ENCODE data around the gene MS4A6A.
"Not testable (repeated sequence)": the region's sequence is repeated elsewhere in the genome, so short reads cannot be mapped to it uniquely, and the experiment has no call there.

MS4A6A gene

DNA sequence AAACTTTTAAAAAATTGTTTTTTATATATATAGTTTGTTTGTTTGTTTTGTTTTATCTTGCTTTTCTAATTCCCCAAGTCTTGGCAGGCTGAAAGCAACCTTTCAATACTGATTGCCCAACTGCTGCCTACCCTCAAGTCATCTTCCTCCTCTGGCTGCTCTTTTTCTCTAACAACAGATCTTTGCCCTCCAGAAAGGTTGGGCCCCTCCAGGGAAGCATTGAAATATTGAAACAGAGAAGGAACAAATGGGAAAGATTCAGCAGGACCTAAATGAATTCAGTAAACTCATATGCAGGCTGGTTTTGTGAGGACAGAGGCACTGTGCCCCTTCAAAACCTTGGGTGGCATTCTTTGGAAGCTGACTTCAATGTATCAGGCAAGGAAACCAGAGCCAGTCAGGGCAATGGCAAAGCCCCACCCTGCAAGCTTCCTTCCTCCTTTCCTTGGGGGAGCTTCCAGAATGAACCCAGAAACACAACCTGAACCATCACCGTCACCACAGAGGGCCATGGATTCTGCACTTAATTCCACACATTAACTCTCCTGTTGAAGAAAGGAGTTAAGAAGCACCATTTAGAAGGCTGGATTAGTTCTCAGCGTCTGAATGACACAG, 815 bp upstream of the MS4A6A start:
- no peak for DNase-seq

DNA sequence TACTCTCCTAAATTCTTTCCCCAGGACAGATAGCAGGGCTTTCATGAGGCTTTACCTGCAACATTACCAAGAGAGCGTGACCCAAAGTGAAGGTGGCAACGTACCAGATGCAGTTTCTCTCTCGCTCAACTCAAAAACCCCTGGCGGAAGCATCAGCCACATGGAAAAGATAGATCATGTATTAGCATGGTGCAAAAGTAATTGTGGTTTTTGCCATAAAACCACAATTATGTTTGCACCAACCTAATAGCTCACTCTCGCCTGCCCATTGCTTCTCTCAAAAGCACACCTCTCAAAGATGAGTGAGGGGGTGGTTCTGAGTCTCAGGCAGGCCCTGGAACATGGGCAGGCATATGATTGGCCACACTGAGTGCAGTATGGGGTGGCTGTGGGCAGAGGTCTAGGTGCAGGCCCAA, 7.0 kb downstream of the MS4A6A start:
- no peak for DNase-seq

DNA sequence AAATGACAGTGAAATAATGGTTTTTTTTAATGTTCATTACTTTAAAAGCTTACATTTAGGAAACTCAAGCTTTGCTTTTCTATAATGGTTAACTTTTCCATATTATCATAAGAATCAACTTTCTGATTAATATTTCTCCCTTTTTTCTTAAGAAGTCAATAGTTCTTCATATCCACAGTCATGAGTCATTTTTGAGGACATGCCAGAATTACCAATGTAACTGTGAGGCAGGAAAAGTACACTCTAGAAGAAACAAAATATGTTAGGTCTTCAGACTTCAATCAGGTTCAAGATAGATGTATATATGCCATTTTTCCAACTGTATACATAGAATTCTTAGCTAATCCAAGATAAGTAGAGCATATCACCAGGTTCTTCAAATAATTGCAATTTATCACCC, 10.9 kb downstream of the MS4A6A start:
- DNase-seq = no peak

DNA sequence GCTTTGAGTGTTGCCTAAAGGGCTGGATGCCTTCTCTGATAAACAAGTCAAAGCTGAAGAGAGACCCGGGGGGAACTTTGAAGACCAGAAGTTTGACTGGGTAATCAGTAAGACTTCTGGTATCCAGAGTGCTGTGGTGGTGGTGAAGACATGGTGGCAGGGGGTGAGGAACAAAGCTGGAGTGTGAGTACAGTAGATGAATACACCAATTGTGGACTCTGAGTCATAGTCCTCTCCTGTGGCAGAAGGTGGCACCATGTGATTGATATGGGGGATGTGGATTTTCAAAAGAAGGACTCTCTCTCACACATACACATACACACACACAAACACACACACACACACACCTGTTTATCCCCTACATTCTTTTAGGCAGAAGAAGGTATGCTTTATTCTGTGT, 12.3 kb downstream of the MS4A6A start:
- DNase-seq = no peak

DNA sequence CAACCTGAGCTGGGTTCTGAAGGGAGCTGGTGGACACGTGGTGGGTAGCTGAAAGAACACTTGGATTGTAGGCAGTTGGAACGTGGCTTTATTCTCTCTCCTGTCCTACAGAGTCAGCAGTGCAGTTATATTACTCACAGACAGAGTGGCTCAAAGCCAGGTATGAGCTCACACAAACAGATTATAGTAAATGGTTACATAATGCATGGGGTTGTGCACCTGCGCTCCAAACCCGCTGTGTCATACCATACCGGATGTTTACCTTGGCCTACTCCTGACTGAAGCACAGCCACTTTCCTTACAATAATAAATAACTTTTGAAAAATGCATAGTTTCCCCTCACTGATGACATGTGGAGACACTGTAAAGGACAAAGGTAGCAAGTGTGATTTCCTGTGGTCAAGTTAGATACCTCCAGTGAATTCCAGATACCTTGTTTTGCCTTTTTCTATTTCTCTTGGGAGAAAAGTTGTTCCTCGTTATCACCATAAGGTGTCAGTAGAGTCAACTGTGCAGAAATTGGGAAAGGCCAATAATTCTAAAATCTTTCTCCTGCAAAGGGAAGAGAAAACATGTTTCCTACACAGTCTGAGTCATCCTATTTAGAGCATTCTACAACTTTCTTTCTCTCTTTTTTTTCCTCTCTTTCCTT, 13.5 kb downstream of the MS4A6A start:
- no peak for DNase-seq

DNA sequence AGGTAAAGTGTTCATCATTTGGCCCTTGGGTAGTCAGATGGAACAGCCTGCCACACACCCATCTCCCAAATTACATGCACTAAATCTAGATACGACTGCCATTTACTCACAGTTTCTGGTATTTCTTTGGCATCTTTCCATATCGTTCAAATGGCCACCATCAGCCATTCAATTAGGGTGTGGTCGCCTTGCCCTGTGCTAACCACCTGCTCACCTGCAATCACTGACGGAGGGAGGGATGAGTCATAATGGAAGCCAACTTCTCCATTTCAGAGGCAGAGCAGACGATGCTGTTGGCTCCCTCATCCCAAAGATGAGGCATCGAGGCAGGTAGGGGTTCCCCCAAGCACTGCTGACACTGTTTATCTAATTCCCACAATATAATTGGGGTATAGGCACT, 14.6 kb downstream of the MS4A6A start:
- no peak for DNase-seq

DNA sequence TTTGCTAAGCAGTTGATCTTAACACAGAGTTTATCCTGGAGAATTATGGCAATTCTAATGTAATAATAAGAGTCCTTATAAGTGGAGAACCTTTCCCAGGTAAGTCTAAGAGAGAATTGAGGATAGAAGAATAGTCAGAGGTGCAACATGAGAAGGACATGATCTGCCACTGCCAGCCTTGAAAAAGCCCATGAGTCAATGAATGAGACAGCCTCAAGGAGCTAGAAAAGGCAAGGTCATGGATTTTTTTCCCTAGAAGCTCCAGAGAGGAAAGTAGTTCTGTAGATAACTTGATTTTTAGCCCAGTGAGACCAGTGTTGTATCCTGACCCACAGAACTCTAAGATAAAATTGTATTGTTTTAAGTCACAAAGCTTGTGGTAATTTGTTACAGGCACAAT, 16.9 kb downstream of the MS4A6A start:
- DNase-seq = no peak

DNA sequence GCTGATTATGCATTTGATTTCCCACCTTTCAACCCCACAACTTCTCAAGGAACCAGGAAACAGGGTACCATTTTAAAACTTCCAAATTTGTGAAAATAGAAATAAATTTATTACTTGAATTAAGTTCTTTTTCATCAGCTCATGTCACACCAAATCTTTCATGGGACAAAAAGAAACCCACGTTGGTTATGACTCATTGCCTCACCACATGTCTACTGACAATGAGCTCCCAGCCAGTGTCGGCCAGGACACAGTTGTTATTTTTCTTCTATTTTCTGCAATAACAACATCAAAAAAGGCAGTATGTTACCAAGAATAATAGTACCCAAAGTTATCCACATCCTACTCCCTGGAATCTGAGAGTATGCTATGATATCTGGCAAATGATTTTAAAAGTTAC, 17.3 kb downstream of the MS4A6A start:
- DNase-seq = no peak

DNA sequence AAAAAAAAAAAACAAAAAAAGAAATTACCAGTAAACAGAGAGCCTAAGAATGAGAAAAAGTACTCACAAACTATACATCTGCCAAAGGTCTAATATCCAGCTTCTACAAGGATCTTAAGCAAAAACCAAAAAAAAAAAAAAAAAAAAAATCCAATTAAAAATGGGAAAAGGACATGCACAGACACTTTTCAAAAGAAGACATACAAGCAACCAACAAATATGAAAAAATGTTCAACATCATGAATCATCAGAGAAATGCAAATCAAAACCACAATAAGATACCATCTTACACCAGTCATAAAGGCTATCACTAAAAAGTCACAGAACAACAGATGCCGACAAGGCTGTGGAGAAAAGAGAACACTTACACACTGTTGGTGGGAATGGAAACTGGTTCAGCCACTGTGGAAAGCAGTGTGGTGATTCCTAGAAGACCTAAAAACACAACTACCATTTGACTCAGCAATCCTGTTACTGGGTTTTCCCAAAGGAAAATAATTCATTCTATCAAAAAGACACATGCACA, 18.3 kb downstream of the MS4A6A start:
- no peak for DNase-seq

DNA sequence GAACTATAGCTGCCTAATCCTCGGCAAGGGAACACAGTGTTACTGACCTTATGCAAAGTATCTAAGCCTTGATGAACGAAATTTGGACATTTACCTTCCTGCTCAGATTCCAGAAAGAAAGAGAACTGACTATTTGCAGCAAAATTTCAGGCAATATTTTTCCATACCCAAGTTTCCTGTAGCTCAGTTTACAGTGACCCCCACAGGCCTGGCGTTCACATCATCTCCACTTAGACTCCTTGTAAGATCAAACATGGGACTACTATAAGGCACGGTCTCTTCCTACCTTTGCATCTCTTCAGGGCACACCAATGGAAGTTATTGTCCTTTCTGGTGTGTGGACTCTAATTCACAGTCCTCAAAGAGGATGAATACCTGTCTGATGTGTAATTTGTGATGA, 21.1 kb downstream of the MS4A6A start:
- no peak for DNase-seq

DNA sequence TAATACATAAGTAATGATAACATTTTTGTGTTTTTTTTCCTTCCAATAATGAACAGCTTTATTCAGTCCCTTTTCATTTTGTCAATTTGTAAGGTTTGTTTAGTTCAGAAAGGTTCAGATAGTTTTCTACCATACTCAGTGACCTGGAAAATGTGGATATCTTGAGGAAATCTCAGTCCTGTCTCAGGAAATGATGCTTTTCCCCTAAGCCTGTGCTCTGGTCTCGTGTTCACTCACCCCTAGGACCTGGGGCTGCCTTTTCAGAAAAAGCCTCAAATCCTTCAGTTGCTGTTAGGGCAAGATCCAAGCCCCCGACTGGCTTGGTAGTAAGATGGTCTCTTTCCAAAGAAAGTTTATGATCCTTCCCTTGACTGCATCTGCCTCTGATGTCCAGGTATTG, 21.8 kb downstream of the MS4A6A start:
- DNase-seq = no peak

DNA sequence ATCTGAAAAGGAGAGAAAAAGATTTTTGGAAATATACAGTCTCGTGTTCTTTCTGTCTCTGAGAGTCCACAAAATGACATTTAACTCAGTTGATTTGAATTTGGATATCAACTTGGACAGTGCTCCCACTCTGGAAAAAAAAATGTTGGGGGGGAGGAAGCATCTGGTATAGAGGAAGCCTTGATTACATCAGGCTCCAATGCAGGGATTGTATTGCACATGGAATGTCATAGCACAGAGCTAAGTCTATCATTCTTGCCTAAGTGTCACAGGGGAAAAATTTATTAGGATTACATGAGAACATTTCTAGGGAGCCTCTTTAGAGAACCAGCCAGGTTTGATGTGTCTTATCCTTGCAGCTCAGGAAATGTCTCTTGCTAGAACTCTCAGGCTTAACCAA, 23.0 kb downstream of the MS4A6A start:
- DNase-seq = no peak

DNA sequence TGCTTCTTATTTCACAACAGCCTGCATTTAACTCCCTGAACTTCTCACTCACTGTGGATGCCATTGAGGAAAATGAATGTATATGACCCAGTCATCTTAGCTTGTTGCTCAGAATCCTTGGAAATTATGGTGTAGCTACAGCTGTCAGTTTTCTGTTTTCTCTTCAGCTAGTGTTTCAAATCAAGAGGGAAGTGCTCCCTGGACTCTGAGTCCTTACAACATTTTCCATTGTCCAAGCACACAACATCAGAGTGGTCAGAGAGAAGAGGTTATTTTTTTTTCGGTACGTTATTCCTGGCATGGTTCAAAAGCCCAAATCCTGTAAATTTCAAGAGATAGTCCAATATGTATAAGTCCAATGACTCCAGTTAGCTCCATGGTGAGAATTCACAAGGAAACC, 23.6 kb downstream of the MS4A6A start:
- DNase-seq = no peak

DNA sequence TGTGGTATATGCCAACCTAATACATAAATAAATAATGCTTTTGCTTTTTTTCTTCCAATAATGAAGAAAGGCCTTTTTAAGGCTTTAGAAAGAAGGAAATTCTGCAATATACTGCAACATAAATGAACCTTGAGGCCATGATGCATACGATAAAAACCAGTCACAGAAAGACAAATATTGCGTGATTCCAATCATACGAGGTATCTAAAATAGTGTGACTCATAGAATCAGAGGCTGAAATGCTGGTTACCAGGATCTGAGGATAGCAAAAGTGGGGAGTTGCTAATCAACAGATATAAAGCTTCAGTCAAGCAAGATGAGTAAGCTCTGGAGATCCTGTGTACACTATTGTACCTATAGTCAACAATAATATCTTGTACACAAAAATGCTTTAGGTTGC, 24.2 kb downstream of the MS4A6A start:
- DNase-seq = no peak

DNA sequence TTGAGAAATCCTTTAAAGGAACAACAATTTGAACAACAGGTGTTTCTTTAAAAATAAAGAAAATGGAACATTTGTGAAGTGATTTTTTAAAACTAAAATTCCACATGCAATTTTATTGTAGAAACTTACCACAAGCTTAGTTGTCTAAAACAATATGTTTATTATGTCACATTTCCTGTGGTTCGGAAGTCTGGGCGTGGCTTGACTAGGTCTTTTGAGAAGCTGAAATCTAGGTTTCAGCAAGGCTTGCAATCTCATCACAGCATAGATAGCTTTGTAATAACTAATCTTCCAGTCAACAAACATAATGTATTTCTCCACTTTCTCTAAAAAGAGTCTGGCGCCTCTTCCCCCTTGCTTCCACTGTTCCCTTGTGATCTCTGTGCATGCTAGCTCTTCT, 27.0 kb downstream of the MS4A6A start:
- DNase-seq = no peak

DNA sequence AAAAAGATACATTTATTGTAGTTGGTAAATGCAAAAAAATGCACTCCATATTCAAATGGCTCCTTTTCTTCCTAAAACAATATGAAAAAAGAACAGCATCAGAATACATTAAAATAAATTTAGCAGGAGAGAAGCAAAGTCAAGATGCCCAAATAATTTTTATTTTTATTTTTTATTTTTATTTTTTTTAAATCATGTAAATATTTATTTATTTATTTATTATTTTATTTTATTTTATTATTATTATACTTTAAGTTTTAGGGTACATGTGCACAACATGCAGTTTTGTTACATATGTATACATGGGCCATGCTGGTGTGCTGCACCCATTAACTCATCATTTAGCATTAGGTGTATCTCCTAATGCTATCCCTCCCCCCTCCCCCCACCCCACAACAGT, 30.2 kb downstream of the MS4A6A start:
- DNase-seq = not testable (repeated sequence)

DNA sequence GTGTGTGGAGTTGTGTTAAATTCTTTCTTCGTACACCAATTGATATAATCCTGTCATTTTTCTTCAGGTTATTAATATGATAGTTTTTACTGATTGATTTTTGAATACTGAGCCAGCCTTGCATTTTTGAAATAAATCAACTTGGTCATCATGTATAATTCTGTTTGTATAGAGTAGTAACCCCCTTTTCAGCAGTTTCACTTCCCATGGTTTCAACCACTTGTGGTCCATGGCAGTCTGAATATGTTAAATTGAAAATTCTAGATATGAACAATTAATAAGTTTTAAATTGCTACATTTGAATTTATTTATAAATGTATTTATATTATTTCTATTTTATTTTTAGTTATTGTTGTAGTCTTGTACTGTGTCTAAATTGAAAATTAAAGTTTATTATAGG, 32.6 kb downstream of the MS4A6A start:
- no peak for DNase-seq

DNA sequence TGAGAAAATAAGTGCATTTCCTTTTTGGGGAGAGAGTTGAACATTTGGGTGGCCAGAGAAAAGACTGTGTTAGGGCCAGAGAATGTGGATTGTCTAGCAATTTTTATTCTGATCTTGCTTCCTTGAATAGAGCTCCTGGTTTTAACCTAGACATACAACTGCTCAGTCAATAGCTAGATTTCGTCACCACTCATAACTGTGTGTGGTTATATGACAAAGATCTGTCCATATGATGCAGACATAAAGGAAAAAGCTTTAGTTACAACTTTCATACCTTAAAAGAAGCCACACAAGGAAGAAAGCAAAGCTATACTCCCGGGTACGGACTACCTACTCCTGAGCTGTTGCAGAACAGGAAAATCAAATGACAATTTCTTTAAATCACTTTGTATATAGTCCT, 37.2 kb downstream of the MS4A6A start:
- DNase-seq = no peak

DNA sequence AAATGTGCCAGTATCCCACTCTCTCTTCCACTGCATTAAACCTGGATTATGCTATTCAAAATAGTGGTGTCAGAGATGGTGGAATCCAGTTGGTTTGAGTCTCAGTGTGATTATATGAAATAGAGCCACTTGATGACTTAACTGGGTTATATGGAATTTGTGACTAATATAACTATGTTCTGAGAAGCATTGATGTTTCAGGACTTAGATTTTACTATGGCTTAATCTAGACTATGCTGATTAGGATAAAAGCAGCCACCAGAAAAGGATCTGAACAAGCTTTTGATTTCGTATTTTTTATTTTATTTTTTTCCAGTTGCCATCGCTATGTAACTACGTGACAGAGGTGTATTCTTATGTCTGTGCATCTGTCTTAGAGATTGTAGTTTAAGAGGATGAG, 39.1 kb downstream of the MS4A6A start:
- no peak for DNase-seq

DNA sequence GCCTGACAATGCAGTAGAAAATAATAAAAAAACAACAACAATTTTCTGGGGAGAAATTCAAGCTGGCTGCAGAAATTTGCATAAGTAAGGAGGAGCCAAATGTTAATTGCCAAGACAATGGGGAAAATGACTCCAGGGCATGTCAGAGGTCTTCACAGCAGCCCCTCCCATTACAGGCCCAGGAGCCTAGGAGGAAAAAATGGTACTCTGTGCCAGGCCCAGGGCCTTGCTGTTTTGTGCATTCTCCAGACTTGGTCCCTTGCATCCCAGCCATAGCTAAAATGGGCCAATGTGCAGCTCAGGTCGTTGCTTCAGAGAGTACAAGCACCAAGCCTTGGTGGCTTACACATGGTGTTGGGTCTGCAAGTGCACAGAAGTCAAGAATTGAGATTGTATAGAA, 49.0 kb downstream of the MS4A6A start:
- no peak for DNase-seq

DNA sequence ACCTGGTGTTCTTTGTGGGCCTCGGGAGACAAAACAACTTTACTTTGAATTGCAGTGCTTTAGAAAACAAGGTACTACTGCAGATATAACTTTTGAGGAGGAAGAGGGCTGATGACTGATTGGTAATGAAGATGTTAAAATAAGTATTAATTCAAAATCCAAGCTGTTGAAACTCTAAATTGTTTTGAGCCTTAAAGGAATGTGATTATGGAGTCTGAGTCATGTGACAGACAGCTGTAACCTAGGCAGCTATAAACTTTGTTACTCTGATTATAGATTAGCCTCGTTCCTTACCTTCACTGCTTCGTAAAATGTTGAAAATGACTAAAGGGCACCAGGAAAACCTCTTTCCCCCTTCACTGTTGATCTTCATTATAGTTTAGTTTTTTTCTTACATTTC, 51.0 kb downstream of the MS4A6A start:
- DNase-seq = no peak

DNA sequence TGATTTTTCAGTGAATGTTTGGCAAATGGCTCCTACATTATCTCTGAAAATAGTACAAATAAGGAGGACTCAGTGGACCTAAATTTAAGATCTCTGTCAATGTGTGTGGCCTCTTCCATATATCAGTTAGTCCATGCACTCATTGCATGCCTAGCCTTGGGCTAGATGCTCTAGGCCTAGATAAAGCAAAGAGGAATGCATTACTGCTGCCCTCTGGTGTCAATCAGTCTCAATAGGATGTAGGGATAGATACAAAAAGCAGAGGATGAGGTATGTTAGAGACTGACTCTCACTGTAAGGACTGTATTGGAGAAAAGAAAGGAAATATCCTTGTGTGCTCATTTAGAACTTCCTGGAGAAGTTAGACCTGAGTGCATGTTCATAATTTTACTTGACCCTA, 52.4 kb downstream of the MS4A6A start:
- DNase-seq = no peak

DNA sequence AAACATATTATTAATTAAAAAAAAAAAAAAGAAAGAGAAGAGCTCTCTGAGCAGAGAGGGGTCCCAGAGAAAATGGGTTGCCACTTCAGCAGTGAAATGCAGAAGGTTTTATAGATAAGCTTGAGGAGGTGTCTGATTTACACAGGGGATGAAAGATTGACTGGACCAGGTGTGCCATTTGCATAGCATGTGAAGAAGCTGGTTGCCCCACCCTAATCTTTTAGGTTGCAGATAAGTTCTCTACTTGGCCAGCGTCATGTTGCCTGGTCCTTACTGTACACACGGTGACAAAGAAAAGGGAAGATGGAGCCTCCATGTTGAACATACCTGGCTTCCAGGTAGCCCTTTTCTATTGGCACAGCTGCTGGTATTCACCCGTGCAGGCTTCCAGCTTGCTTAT, 53.0 kb downstream of the MS4A6A start:
- DNase-seq = no peak

DNA sequence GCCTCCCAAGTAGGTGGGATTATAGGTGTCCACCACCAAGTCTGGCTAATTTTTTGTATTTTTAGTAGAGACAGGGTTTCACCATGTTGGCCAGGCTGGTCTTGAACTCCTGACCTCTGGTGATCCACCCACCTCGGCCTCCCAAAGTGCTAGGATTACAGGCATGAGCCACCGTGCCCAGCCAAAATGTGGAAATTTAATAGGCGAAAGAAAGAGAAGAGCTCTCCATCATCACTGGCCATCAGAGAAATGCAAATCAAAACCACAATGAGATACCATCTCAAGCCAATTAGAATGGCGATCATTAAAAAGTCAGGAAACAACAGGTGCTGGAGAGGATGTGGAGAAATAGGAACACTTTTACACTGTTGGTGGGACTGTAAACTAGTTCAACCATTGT, 54.0 kb downstream of the MS4A6A start:
- DNase-seq = not testable (repeated sequence)

DNA sequence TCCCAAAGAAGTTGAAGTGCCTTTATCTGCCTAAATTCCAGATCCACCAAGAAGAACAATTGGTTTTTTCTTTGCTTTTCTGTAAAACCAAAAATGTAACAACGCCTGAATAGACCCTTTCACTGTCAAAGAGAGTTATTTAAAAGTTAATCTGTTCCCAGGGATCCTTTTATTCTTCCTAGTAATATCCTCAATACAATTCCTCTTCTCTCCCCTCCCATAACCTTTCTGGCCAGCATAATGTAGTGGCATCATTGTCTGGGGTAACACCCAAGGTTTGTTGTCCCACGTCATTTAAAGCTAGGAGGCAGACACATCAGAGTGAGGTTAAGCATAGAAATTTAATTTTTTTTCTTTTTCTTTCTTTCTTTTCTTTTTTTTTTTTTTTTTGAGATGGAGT, 54.5 kb downstream of the MS4A6A start:
- DNase-seq = no peak
